B cell (primary cell): ENCODE measurements around the gene TIMP2.

Experiments used
- EZH2 ChIP-seq: IDR thresholded peaks from 2 replicates; pipeline ENCODE4 v1.6.1; 2012; ENCODE audit warnings: borderline replicate concordance, low read depth, mild to moderate bottlenecking, moderate library complexity, low read length; ENCODE audit not compliant: insufficient read depth, poor library complexity, severe bottlenecking
- TF ChIP-seq, protein P1 (sequence below): fragments of 200-600 bp; IDR thresholded peaks from one replicate; pipeline ENCODE4 v1.8.0; 2022; ENCODE audit warnings: antibody characterized with exemption, mild to moderate bottlenecking

DNA sequence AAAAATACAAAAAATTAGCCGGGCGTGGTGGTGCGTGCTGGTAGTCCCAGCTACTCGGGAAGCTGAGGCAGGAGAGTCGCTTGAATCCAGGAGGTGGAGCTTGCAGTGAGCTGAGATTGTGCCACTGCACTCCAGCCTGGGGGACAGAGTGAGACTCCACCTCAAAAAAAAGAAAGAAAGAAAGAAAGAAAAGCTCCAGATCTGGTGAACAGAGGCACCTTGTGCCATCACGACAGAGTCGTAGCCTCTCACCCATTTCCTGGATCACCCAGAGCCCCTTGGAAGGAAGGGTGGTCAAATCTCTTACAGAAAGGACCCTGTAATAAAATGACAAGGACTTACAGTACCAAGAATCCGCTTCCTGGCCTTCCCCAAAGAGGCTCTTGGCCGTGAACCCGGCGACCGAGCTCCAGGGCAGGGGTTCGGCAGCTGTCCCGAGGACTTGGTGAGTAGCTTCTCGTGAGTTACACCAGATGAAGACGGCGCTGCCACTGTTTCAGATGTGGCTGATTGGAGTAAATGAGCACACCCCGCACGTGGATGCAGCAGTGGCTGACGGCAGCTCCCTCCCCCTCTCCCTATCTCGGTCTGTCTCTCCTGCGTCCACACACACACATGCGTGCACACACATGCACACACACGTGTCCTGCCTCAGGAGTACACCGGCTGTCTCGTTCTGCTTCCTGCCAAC is 41.1 kb upstream of the TIMP2 start:
- TF ChIP-seq EZH2: no peak
- TF ChIP-seq, protein P1, sequence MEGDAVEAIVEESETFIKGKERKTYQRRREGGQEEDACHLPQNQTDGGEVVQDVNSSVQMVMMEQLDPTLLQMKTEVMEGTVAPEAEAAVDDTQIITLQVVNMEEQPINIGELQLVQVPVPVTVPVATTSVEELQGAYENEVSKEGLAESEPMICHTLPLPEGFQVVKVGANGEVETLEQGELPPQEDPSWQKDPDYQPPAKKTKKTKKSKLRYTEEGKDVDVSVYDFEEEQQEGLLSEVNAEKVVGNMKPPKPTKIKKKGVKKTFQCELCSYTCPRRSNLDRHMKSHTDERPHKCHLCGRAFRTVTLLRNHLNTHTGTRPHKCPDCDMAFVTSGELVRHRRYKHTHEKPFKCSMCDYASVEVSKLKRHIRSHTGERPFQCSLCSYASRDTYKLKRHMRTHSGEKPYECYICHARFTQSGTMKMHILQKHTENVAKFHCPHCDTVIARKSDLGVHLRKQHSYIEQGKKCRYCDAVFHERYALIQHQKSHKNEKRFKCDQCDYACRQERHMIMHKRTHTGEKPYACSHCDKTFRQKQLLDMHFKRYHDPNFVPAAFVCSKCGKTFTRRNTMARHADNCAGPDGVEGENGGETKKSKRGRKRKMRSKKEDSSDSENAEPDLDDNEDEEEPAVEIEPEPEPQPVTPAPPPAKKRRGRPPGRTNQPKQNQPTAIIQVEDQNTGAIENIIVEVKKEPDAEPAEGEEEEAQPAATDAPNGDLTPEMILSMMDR: no peak
